ENCODE measurements around the gene CYYR1.

GRCh38 chr21:26554365-26554764 is 18.7 kb downstream of the CYYR1 start:
- TF ChIP-seq, protein P1, sequence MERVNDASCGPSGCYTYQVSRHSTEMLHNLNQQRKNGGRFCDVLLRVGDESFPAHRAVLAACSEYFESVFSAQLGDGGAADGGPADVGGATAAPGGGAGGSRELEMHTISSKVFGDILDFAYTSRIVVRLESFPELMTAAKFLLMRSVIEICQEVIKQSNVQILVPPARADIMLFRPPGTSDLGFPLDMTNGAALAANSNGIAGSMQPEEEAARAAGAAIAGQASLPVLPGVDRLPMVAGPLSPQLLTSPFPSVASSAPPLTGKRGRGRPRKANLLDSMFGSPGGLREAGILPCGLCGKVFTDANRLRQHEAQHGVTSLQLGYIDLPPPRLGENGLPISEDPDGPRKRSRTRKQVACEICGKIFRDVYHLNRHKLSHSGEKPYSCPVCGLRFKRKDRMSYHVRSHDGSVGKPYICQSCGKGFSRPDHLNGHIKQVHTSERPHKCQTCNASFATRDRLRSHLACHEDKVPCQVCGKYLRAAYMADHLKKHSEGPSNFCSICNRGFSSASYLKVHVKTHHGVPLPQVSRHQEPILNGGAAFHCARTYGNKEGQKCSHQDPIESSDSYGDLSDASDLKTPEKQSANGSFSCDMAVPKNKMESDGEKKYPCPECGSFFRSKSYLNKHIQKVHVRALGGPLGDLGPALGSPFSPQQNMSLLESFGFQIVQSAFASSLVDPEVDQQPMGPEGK (CRISPR knock-in tag; IDR thresholded peaks at IDR 0.05; ENCODE audit: borderline replicate concordance) = no peak
- TF ChIP-seq ARNTL (CRISPR knock-in tag; IDR thresholded peaks at IDR 0.05; ENCODE audit: borderline replicate concordance, low read depth) (no peak), PPARA (CRISPR knock-in tag; IDR thresholded peaks at IDR 0.05; ENCODE audit: borderline replicate concordance) (no peak), ZNF8 (CRISPR knock-in tag; IDR thresholded peaks at IDR 0.05) (no peak), RARB (CRISPR knock-in tag; IDR thresholded peaks at IDR 0.05) (no peak), ZNF565 (CRISPR knock-in tag; conservative IDR thresholded peaks at IDR 0.05; ENCODE audit: low read depth) (no peak), ZNF70 (CRISPR knock-in tag; IDR thresholded peaks at IDR 0.05) (no peak), ZFP30 (CRISPR knock-in tag; IDR thresholded peaks at IDR 0.05) (no peak), ESRRG (CRISPR knock-in tag; IDR thresholded peaks at IDR 0.05) (no peak)

All from SK-N-SH treated with all-trans-retinoic acid at 6 μM for 48 hours (cell line).